ENCODE data around the gene PRPSAP2.
"Not testable (repeated sequence)": the region's sequence is repeated elsewhere in the genome, so short reads cannot be mapped to it uniquely, and the experiment has no call there.

The PRPSAP2 gene

GRCh38 chr17:18857864-18858566 is at the start of gene PRPSAP2:
TSS of gene PRPSAP2 (plus strand) at chr17:18858131. CDS start at chr17:18865834, 7,703 bp downstream.
- peak; percentile 92 for DNase-seq (ENCODE audit: low read depth)

GRCh38 chr17:18815924-18816323 is 42.0 kb upstream of the PRPSAP2 start:
- not testable (repeated sequence) for DNase-seq (ENCODE audit: low read depth)

- peak; percentile 36 for DNase-seq (ENCODE audit: low read depth)
Observed at GRCh38 chr17:18816489-18817371, 41.2 kb upstream of the PRPSAP2 start.

- DNase-seq (ENCODE audit: low read depth): not testable (repeated sequence)
Observed at GRCh38 chr17:18821430-18821829, 36.5 kb upstream of the PRPSAP2 start.

- not testable (repeated sequence) for DNase-seq (ENCODE audit: low read depth)
Observed at GRCh38 chr17:18827613-18828012, 30.3 kb upstream of the PRPSAP2 start.

GRCh38 chr17:18848501-18848900 is 9.4 kb upstream of the PRPSAP2 start:
- DNase-seq (ENCODE audit: low read depth): no peak

- DNase-seq (ENCODE audit: low read depth): no peak
Observed at GRCh38 chr17:18850679-18851078, 7.3 kb upstream of the PRPSAP2 start.

GRCh38 chr17:18851201-18851600 is 6.7 kb upstream of the PRPSAP2 start:
- DNase-seq (ENCODE audit: low read depth): no peak

- no peak for DNase-seq (ENCODE audit: low read depth)
Observed at GRCh38 chr17:18854956-18855355, 3.0 kb upstream of the PRPSAP2 start.

- peak; percentile 84 for DNase-seq (ENCODE audit: low read depth)
Observed at GRCh38 chr17:18855831-18856569, 1.9 kb upstream of the PRPSAP2 start.

GRCh38 chr17:18856570-18856915 is 1.4 kb upstream of the PRPSAP2 start:
- DNase-seq (ENCODE audit: low read depth): no peak

- no peak for DNase-seq (ENCODE audit: low read depth)
Observed at GRCh38 chr17:18858567-18859245, 775 bp downstream of the PRPSAP2 start.

GRCh38 chr17:18859256-18859655 is 1.3 kb downstream of the PRPSAP2 start:
- DNase-seq (ENCODE audit: low read depth): no peak

- no peak for DNase-seq (ENCODE audit: low read depth)
Observed at GRCh38 chr17:18860161-18860972, 2.4 kb downstream of the PRPSAP2 start.

GRCh38 chr17:18862011-18862410 is 4.1 kb downstream of the PRPSAP2 start:
- no peak for DNase-seq (ENCODE audit: low read depth)

GRCh38 chr17:18864996-18865395 is 7.1 kb downstream of the PRPSAP2 start:
- DNase-seq (ENCODE audit: low read depth): not testable (repeated sequence)

- DNase-seq (ENCODE audit: low read depth): no peak
Observed at GRCh38 chr17:18866866-18867813, 9.2 kb downstream of the PRPSAP2 start.

- DNase-seq (ENCODE audit: low read depth): no peak
Observed at GRCh38 chr17:18877104-18877645, 19.2 kb downstream of the PRPSAP2 start.

GRCh38 chr17:18888766-18889290 is 30.9 kb downstream of the PRPSAP2 start:
- no peak for DNase-seq (ENCODE audit: low read depth)
